ENCODE results near the gene APOBEC3C. TPM values are rescaled to one million over a fixed set of nuclear protein-coding genes. Genes with fewer than 3 reads are reported as not detected.
A peak's percentile ranks its signal among the peaks of the same experiment; 100 is the strongest.
"Not testable (repeated sequence)": the region's sequence is repeated elsewhere in the genome, so short reads cannot be mapped to it uniquely, and the experiment has no call there.

The APOBEC3C gene
- total RNA-seq, 1 donor from 2014 or later = 25.3 TPM

DNA sequence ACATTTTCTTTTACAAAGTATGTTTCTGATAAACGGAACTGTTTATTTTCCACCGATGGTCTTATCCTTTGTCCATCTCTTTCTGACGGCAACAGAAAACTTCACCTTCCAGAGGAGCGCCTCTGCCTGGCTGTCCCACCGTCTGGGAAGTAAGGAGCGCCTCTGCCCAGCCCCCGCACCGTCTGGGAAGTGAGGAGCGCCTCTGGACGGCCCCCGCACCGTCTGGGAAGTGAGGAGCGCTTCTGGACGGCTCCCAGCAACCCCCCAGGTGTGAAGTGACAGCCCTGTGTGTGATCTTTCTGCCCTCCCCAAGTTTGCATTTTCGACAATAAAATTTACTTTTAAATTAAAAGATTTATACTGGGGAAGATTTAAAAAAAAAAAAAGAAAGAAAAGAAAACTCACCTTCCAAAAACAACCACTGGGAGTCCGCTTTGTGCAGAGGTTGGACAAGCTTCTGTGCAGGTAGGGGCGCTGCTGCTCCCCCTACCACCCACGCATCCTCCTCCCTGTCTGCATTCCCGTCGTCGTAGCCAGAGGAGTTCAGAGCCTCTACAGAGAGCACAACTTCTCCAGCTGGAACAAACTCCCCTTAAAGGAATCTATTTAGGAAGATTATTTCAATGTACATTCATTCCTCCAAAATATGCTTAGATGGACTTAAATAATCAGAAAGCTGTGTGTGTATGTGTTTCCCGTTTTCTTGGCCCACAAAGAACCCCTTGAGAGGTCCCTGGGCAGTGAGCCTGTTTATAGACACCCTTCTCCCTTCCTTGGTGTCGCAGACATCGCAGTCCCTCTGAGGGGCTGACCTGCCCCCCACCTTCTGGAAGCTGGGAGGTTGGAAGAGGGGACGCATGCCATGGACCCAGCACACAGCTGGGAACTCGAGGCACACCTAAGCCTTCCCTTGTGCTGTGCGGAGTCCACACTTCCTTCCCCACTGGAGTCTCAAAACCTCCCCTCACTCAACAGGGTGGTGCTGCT lies 32.8 kb upstream of the APOBEC3C start:
- ATAC-seq (peak; percentile 40), DNase-seq (no peak)
- no peak overlapping the region for H3K27ac ChIP-seq
- no peaks in the 10 kb centered on the region for H3K36me3 ChIP-seq
- TF ChIP-seq, protein P1, sequence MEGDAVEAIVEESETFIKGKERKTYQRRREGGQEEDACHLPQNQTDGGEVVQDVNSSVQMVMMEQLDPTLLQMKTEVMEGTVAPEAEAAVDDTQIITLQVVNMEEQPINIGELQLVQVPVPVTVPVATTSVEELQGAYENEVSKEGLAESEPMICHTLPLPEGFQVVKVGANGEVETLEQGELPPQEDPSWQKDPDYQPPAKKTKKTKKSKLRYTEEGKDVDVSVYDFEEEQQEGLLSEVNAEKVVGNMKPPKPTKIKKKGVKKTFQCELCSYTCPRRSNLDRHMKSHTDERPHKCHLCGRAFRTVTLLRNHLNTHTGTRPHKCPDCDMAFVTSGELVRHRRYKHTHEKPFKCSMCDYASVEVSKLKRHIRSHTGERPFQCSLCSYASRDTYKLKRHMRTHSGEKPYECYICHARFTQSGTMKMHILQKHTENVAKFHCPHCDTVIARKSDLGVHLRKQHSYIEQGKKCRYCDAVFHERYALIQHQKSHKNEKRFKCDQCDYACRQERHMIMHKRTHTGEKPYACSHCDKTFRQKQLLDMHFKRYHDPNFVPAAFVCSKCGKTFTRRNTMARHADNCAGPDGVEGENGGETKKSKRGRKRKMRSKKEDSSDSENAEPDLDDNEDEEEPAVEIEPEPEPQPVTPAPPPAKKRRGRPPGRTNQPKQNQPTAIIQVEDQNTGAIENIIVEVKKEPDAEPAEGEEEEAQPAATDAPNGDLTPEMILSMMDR (IDR thresholded peaks at IDR 0.05) = peak; percentile 16
- no peaks in the 10 kb centered on the region for H3K27me3 ChIP-seq
- peak overlapping the region; percentile 40 for H3K4me3 ChIP-seq
- peaks cover 3% of the 10 kb centered on the region for H3K4me1 ChIP-seq
- no peaks in the 10 kb centered on the region for H3K9me3 ChIP-seq
- intact Hi-C loops (cut with DNase I) = no loop called here

DNA sequence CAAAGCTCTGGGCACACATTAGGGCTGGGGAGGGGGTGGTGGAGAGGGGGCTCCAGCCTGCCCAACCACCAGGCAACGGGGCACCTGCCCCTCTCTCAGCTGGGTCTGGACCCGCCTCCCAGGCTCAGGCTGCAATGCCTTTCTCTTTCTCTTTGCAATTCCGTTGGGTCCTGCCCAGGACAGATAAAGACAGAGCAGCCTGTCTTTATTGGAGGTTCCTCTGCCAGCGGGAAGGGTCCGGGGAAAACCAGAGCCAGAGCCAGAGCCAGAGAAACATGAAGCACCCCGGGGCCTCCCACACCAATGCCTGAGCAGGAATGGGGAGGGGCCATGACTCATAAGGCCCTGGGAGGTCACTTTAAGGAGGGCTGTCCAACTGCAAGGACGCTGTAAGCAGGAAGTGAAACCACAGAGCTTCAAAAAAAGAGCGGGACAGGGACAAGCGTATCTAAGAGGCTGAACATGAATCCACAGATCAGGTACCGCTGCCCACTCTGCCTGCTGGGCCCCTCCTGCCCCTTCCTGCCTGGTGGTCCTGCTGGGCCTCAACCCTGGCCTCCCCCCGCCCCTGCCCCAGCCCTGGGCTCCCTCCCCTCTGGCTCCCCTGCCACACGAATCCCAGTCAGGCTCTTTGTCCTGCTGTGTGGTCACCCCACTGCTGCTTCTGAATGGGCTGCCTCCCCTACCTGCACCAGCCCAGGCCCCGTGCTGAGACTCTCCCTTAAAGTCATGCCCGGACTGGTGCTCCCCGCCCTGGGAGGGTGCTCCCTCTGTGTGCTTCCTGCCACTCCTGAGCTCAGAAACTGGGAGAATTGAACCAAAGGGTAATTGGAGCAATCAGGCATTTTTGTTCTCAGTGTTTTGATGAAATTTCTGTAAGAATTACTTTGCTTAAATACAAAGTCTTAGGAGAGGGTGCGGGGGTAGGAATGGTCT lies 31.8 kb upstream of the APOBEC3C start, which contains the start of gene APOBEC3B:
Gene APOBEC3B (plus strand): TSS at position 356 of the 936 bp plus-strand sequence. CDS start 107 bp downstream, at position 463.
- peak; percentile 79 for DNase-seq
- Histone ChIP-seq H3K4me3 (peak within 1 kb of the TSS; percentile 40), H3K27ac (no peak within 1 kb of the TSS), H3K36me3 (no peaks in the 10 kb centered on the region), H3K9me3 (no peaks in the 10 kb centered on the region), H3K27me3 (no peaks in the 10 kb centered on the region), H3K4me1 (peaks cover 3% of the 10 kb centered on the region)
- TF ChIP-seq, protein P1 (IDR thresholded peaks at IDR 0.05) = no peak
- intact Hi-C loops (cut with DNase I) = no loop called here
- ATAC-seq = peak; percentile 96

DNA sequence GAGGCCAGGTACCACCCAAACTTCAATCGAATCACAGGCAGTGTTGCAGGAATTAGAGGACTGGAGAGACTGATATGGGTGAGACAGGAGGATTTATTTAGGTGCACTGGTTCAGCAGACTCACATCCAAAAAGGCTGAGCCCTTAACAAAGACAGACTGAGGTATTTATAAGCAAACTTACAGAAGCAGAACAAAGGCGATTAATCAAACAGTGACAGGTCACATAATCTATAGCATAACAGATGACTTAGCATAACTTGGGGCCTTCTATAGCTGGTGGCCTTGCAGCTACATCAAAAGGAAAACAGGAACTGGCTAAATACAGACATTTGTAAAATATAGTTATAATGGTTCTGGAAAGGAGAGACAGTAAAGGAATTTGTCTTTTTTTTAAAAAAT lies 29.8 kb upstream of the APOBEC3C start:
- Histone ChIP-seq H3K27ac (no peak overlapping the region), H3K27me3 (no peaks in the 10 kb centered on the region), H3K9me3 (no peaks in the 10 kb centered on the region), H3K36me3 (no peaks in the 10 kb centered on the region), H3K4me1 (peaks cover 3% of the 10 kb centered on the region), H3K4me3 (no peak overlapping the region)
- TF ChIP-seq, protein P1 (IDR thresholded peaks at IDR 0.05) = no peak
- no peak for ATAC-seq
- DNase-seq = no peak
- intact Hi-C loops (cut with DNase I) = no loop called here

DNA sequence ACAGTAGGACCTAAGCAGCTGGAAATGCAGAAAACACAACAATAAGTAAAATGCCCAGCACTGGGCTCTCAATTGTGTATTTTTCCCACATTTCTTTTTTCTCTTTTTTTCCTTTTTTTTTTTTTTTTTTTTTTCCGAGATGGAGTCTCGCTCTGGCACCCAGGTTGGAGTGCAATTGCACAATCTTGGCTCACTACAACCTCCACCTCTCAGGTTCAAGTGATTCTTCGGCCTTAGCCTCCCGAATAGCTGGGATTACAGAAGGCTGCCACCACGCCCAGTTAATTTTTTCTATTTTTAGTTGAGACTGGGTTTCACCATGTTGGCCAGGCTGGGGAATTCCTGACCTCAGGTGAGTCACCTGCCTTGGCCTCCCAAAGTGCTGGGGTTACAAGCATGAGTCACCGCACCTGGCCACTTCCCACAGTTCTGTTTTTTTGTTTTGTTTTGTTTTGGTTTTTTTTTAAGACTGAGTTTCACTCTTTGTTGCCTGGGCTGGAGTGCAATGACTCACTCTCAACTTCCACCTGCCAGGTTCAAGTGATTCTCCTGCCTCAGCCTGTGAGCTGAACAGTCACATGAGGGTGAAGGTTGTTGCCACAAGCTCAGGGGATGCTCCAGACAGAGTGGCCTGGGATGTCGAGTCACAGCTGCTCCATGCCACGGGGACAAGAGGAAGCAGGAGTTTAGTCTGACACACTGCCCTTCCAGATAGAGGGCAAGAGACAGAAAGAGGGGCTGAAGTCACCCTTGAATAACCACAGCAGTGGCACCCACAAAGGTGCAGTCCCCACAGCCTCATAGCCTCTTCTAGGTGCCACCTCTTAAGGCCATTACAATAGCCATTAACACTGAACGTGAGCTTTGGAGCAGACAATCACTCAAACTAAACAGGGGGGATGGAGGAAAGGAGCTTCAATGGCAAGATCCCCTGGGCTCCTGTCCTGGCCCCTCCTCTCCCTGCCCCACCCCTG lies 29.0 kb upstream of the APOBEC3C start:
- intact Hi-C loops (cut with DNase I) = not testable (repeated sequence)
- peak; percentile 73 for ATAC-seq

DNA sequence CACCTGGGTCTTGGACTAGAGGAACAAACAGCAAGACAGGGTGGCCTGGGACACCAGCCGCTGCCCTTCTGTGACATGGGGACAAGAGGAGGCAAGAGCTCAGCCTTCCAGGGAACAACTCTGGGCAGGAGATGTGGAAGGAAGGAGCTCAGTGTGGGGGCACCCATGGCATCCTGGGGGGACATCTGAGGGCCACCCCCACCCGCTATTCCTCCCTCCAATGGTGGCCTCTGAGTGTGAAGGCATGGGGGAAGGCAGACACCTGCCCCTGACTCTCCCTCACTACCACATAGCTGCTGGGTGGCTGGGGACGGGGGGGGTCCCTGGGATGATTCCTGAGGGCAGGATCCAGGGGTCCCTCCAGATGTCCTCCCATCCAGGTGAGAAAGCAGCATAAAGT lies 27.4 kb upstream of the APOBEC3C start:
- ATAC-seq (no peak), DNase-seq (no peak)
- peaks cover 1% of the 10 kb centered on the region for H3K4me1 ChIP-seq
- H3K4me3 ChIP-seq = no peak overlapping the region
- no peaks in the 10 kb centered on the region for H3K27me3 ChIP-seq
- TF ChIP-seq, protein P1 (IDR thresholded peaks at IDR 0.05) = no peak
- no peak overlapping the region for H3K27ac ChIP-seq
- no peaks in the 10 kb centered on the region for H3K36me3 ChIP-seq
- no peaks in the 10 kb centered on the region for H3K9me3 ChIP-seq
- intact Hi-C loops (cut with DNase I) = no loop called here

More for the DNA sequence above, 29.0 kb upstream of the APOBEC3C start:
- not testable (repeated sequence) for H3K36me3 ChIP-seq, H3K4me1 ChIP-seq, H3K27ac ChIP-seq, H3K4me3 ChIP-seq, H3K27me3 ChIP-seq, H3K9me3 ChIP-seq
- peak; percentile 71 for DNase-seq

Data from upper lobe of right lung (tissue), 1 donor.